ENCODE results near the gene ANKRD9.
A peak's percentile ranks its signal among the peaks of the same experiment; 100 is the strongest.

Gene ANKRD9

DNA sequence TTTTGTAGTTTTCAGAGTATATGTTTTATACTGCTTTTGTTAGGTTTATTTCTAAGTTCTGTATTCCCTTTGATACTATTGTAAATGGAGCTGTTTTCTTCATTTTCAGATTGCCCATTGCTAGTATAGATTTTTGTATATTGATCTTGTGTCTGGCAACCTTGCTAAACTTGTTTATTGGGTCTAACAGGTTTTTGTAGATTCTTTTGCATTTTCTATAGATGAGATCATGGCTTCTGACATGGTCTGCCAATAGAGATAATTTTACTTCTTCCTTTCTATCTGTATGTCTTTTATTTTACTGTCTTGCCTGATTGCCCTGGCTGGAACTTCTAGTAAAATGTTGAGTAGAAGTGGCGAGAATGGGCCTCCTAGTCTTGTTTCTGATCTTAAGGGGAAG is 40.3 kb downstream of the ANKRD9 start:
- H3K4me3 ChIP-seq (ENCODE audit: low read length): no peak overlapping the region
- H3K4me2 ChIP-seq (ENCODE audit: low read length): no peak overlapping the region
- no peaks in the 10 kb centered on the region for H3K79me1 ChIP-seq (ENCODE audit: low read length)
- H2BK15ac ChIP-seq (replicated peaks; ENCODE audit: low read depth): no peak overlapping the region
- no peak overlapping the region for H3K4ac ChIP-seq (ENCODE audit: low read depth, low read length)
- H3K27ac ChIP-seq (ENCODE audit: low read depth, low read length): no peak overlapping the region
- H3K9ac ChIP-seq (ENCODE audit: low read length): no peak overlapping the region
- H2BK120ac ChIP-seq (ENCODE audit: low read depth, low read length): no peak overlapping the region
- H2BK5ac ChIP-seq (ENCODE audit: low read length): no peak overlapping the region
- H3K27me3 ChIP-seq (ENCODE audit: insufficient read depth, low read length, poor library complexity): no peaks in the 10 kb centered on the region
- no peaks in the 10 kb centered on the region for H3K79me2 ChIP-seq (ENCODE audit: control insufficient read depth, insufficient read depth, low read length)
- no CpG with 5 or more reads among the region's 1 CpG for WGBS (ENCODE audit: extremely low coverage, insufficient coverage, low lambda C conversion rate)
- no peaks in the 10 kb centered on the region for H3K36me3 ChIP-seq (ENCODE audit: control insufficient read depth, insufficient read depth, low read length)
- H3K56ac ChIP-seq (ENCODE audit: low read length): no peak overlapping the region
- H2AK5ac ChIP-seq (ENCODE audit: low read length): no peak overlapping the region
- H4K5ac ChIP-seq (ENCODE audit: low read length): no peak overlapping the region
- no peak overlapping the region for H4K8ac ChIP-seq (ENCODE audit: low read depth, low read length)
- no peaks in the 10 kb centered on the region for H3K4me1 ChIP-seq (ENCODE audit: control insufficient read depth, low read depth, low read length)
- no peak overlapping the region for H3K23ac ChIP-seq (ENCODE audit: low read length)
- H3K18ac ChIP-seq (ENCODE audit: low read length): no peak overlapping the region
- DNase-seq: peak; percentile 23

DNA sequence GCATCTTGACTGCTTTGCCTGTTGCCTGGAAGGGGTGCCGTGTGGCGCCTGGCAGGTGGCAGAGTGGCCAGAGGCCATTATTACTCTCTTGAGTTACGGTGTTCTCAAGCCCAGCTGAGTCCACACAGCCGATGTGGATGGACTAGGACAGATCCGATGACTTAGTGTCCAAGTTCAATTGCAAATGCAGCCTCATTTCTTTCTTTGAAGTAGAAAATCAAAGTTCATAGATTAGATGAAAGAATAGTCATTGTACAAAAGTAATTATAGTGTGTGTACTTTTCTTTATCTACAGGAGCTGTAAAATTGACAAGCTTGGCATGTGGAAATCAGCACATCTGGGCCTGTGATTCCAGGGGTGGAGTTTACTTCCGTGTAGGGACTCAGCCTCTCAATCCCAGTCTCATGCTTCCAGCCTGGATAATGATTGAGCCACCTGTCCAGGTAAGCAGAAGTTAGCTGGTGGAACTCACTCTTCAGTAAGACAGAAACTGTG is 44.7 kb downstream of the ANKRD9 start:
- Histone ChIP-seq H3K9ac (ENCODE audit: low read length) (no peak overlapping the region), H3K79me1 (ENCODE audit: low read length) (no peaks in the 10 kb centered on the region), H3K4me2 (ENCODE audit: low read length) (no peak overlapping the region), H3K56ac (ENCODE audit: low read length) (no peak overlapping the region), H4K8ac (ENCODE audit: low read depth, low read length) (no peak overlapping the region), H4K5ac (ENCODE audit: low read length) (no peak overlapping the region), H3K27me3 (ENCODE audit: insufficient read depth, low read length, poor library complexity) (no peaks in the 10 kb centered on the region), H2BK5ac (ENCODE audit: low read length) (no peak overlapping the region), H3K79me2 (ENCODE audit: control insufficient read depth, insufficient read depth, low read length) (no peaks in the 10 kb centered on the region), H2BK120ac (ENCODE audit: low read depth, low read length) (no peak overlapping the region), H3K27ac (ENCODE audit: low read depth, low read length) (no peak overlapping the region), H3K4me3 (ENCODE audit: low read length) (no peak overlapping the region), H3K23ac (ENCODE audit: low read length) (no peak overlapping the region), H3K18ac (ENCODE audit: low read length) (no peak overlapping the region), H2BK15ac (replicated peaks; ENCODE audit: low read depth) (no peak overlapping the region), H3K36me3 (ENCODE audit: control insufficient read depth, insufficient read depth, low read length) (no peaks in the 10 kb centered on the region), H2AK5ac (ENCODE audit: low read length) (no peak overlapping the region), H3K4ac (ENCODE audit: low read depth, low read length) (no peak overlapping the region), H3K4me1 (ENCODE audit: control insufficient read depth, low read depth, low read length) (no peaks in the 10 kb centered on the region)
- DNase-seq: no peak
- WGBS (ENCODE audit: extremely low coverage, insufficient coverage, low lambda C conversion rate): no CpG with 5 or more reads among the region's 6 CpGs

DNA sequence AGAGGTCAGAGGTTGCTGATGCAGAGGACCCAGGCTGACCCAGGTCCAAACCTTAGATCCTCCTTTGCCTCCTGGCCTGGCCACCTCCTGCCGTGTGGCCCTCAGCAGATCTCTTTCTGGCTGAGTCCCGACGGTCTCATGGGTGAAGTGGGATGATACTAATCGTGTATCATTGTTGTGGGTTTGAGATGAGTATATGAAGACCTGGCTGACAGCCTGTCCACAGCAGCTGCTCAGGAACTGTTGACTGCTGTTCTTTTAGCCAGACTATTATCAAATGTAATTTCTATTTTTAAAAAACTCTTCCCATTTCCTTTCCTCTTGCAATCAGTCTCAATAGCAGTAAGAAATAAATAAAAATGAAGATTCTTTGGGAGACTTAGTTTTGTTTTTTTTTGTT is 45.6 kb downstream of the ANKRD9 start:
- H3K4me1 ChIP-seq (ENCODE audit: control insufficient read depth, low read depth, low read length): no peaks in the 10 kb centered on the region
- WGBS (ENCODE audit: extremely low coverage, insufficient coverage, low lambda C conversion rate): no CpG with 5 or more reads among the region's 4 CpGs

DNA sequence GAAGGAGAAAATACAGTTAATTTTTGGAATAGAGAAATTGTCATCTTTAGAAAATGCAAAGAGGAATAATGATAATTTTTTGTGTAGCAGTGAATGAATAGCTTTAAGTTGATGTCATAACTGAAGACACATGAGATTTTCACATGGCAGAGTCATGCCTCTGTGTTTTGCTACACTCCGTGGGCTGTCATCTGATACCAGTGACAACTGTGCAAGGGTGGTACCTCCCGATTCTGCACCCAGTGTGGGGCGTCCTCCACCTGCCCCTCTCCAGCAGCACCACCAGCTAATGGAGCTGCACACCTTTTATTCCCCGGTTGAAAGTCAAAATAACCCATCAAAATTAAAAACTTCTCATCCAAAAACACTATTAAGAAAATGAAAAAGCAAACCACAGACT is 47.2 kb downstream of the ANKRD9 start:
- H3K27me3 ChIP-seq (ENCODE audit: insufficient read depth, low read length, poor library complexity): no peaks in the 10 kb centered on the region
- H2AK5ac ChIP-seq (ENCODE audit: low read length): no peak overlapping the region
- H3K9ac ChIP-seq (ENCODE audit: low read length): no peak overlapping the region
- WGBS (ENCODE audit: extremely low coverage, insufficient coverage, low lambda C conversion rate): no CpG with 5 or more reads among the region's 4 CpGs
- H4K8ac ChIP-seq (ENCODE audit: low read depth, low read length): no peak overlapping the region
- no peak overlapping the region for H3K56ac ChIP-seq (ENCODE audit: low read length)
- no peaks in the 10 kb centered on the region for H3K79me2 ChIP-seq (ENCODE audit: control insufficient read depth, insufficient read depth, low read length)
- H3K18ac ChIP-seq (ENCODE audit: low read length): no peak overlapping the region
- H2BK120ac ChIP-seq (ENCODE audit: low read depth, low read length): no peak overlapping the region
- no peak overlapping the region for H3K4ac ChIP-seq (ENCODE audit: low read depth, low read length)
- no peak overlapping the region for H4K5ac ChIP-seq (ENCODE audit: low read length)
- no peak overlapping the region for H3K23ac ChIP-seq (ENCODE audit: low read length)
- no peaks in the 10 kb centered on the region for H3K4me1 ChIP-seq (ENCODE audit: control insufficient read depth, low read depth, low read length)
- no peak overlapping the region for H3K27ac ChIP-seq (ENCODE audit: low read depth, low read length)
- no peak overlapping the region for H3K4me3 ChIP-seq (ENCODE audit: low read length)
- no peak overlapping the region for H3K4me2 ChIP-seq (ENCODE audit: low read length)
- H2BK5ac ChIP-seq (ENCODE audit: low read length): no peak overlapping the region
- no peak overlapping the region for H2BK15ac ChIP-seq (replicated peaks; ENCODE audit: low read depth)
- DNase-seq: no peak
- no peaks in the 10 kb centered on the region for H3K79me1 ChIP-seq (ENCODE audit: low read length)
- H3K36me3 ChIP-seq (ENCODE audit: control insufficient read depth, insufficient read depth, low read length): no peaks in the 10 kb centered on the region

More for the DNA sequence above, 45.6 kb downstream of the ANKRD9 start:
- Histone ChIP-seq H3K9ac (ENCODE audit: low read length) (no peak overlapping the region), H3K4me3 (ENCODE audit: low read length) (no peak overlapping the region), H3K23ac (ENCODE audit: low read length) (no peak overlapping the region), H2AK5ac (ENCODE audit: low read length) (no peak overlapping the region), H3K79me2 (ENCODE audit: control insufficient read depth, insufficient read depth, low read length) (no peaks in the 10 kb centered on the region), H3K4me2 (ENCODE audit: low read length) (no peak overlapping the region), H3K18ac (ENCODE audit: low read length) (no peak overlapping the region), H2BK5ac (ENCODE audit: low read length) (no peak overlapping the region), H3K36me3 (ENCODE audit: control insufficient read depth, insufficient read depth, low read length) (no peaks in the 10 kb centered on the region), H2BK120ac (ENCODE audit: low read depth, low read length) (no peak overlapping the region), H3K79me1 (ENCODE audit: low read length) (no peaks in the 10 kb centered on the region), H4K5ac (ENCODE audit: low read length) (no peak overlapping the region), H3K27me3 (ENCODE audit: insufficient read depth, low read length, poor library complexity) (no peaks in the 10 kb centered on the region), H3K4ac (ENCODE audit: low read depth, low read length) (no peak overlapping the region), H3K56ac (ENCODE audit: low read length) (no peak overlapping the region), H4K8ac (ENCODE audit: low read depth, low read length) (no peak overlapping the region), H2BK15ac (replicated peaks; ENCODE audit: low read depth) (no peak overlapping the region), H3K27ac (ENCODE audit: low read depth, low read length) (no peak overlapping the region)
- DNase-seq: no peak

DNA sequence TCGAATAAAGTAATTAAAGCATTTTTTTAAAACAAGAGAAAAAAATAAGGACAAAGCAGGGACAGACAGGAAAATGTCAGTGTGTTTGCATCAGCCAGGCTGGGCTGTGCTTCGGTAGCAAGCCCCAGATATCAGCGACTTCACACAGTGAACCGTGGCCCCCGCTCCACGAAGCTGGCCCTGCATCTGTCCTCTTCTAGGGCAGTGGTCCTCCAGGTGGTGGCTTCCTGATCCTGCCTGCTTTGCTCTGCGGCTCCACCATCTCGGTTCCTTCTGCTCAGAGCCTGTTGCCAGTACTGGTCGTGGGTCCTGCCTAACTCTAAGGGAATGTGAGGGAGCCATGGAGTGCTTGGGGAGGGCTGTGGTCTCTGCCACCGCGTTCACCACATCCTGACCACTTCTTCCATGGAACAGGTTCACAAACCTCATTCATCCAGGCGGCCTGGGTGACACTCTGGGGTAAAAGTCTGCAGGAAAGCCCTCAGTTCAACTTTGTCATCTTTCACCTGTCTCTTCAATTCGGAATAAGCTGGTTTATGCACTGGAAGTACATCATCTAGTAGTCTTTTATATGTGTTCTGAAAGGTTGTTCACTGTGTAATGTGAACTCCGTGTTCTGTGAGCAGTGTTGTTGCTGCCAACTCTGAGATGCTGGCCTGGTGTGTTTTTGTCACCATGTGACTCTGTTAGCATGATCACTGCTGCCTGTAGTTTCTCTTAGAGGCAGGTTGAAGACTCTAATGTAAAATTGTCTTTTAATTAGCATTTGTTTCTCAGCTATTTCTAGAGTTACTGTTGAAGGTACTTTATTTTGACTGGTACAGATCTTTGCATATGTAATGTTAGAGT is 47.9 kb downstream of the ANKRD9 start:
- Histone ChIP-seq H3K9ac (ENCODE audit: low read length) (no peak overlapping the region), H2BK5ac (ENCODE audit: low read length) (no peak overlapping the region), H3K4ac (ENCODE audit: low read depth, low read length) (no peak overlapping the region), H2BK15ac (replicated peaks; ENCODE audit: low read depth) (no peak overlapping the region), H3K18ac (ENCODE audit: low read length) (no peak overlapping the region), H3K4me1 (ENCODE audit: control insufficient read depth, low read depth, low read length) (no peaks in the 10 kb centered on the region), H3K79me2 (ENCODE audit: control insufficient read depth, insufficient read depth, low read length) (no peaks in the 10 kb centered on the region), H3K27ac (ENCODE audit: low read depth, low read length) (no peak overlapping the region), H3K36me3 (ENCODE audit: control insufficient read depth, insufficient read depth, low read length) (no peaks in the 10 kb centered on the region), H4K8ac (ENCODE audit: low read depth, low read length) (no peak overlapping the region), H3K79me1 (ENCODE audit: low read length) (no peaks in the 10 kb centered on the region), H3K4me2 (ENCODE audit: low read length) (no peak overlapping the region), H3K56ac (ENCODE audit: low read length) (no peak overlapping the region), H2BK120ac (ENCODE audit: low read depth, low read length) (no peak overlapping the region), H2AK5ac (ENCODE audit: low read length) (no peak overlapping the region), H3K27me3 (ENCODE audit: insufficient read depth, low read length, poor library complexity) (no peaks in the 10 kb centered on the region), H3K4me3 (ENCODE audit: low read length) (no peak overlapping the region), H4K5ac (ENCODE audit: low read length) (no peak overlapping the region), H3K23ac (ENCODE audit: low read length) (no peak overlapping the region)
- whole genome bisulfite sequencing (ENCODE audit: extremely low coverage, insufficient coverage, low lambda C conversion rate): no CpG with 5 or more reads among the region's 14 CpGs
- peak; percentile 24 for DNase-seq

DNA sequence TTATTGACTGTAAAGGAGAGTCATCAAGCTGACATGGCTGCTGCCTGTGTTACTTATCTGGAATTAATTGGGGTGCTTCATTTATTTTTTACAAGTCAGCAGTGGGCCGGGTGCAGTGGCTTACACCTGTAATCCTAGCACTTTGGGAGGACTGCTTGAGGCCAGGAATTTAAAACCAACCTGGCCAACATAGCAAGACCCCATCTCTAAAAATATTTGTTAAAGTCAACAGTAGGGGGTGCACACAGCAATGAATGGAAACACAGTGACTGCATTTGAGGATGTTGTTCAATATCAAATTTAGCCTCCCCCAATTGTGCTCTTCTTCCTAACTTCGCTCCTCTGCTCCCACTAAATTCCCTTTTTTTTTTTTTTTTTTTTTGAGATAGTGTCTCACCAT is 52.1 kb downstream of the ANKRD9 start:
- H2AK5ac ChIP-seq (ENCODE audit: low read length): no peak overlapping the region
- no peak overlapping the region for H2BK5ac ChIP-seq (ENCODE audit: low read length)
- H3K9ac ChIP-seq (ENCODE audit: low read length): no peak overlapping the region
- H3K4me3 ChIP-seq (ENCODE audit: low read length): no peak overlapping the region
- DNase-seq: no peak
- H3K23ac ChIP-seq (ENCODE audit: low read length): no peak overlapping the region
- no peaks in the 10 kb centered on the region for H3K36me3 ChIP-seq (ENCODE audit: control insufficient read depth, insufficient read depth, low read length)
- H4K8ac ChIP-seq (ENCODE audit: low read depth, low read length): no peak overlapping the region
- H3K27ac ChIP-seq (ENCODE audit: low read depth, low read length): no peak overlapping the region
- no peaks in the 10 kb centered on the region for H3K79me1 ChIP-seq (ENCODE audit: low read length)
- no CpG with 5 or more reads among the region's 2 CpGs for WGBS (ENCODE audit: extremely low coverage, insufficient coverage, low lambda C conversion rate)
- no peak overlapping the region for H4K5ac ChIP-seq (ENCODE audit: low read length)
- H3K56ac ChIP-seq (ENCODE audit: low read length): no peak overlapping the region
- no peak overlapping the region for H3K18ac ChIP-seq (ENCODE audit: low read length)
- no peak overlapping the region for H3K4me2 ChIP-seq (ENCODE audit: low read length)
- H2BK15ac ChIP-seq (replicated peaks; ENCODE audit: low read depth): no peak overlapping the region
- no peaks in the 10 kb centered on the region for H3K4me1 ChIP-seq (ENCODE audit: control insufficient read depth, low read depth, low read length)
- no peak overlapping the region for H2BK120ac ChIP-seq (ENCODE audit: low read depth, low read length)
- no peaks in the 10 kb centered on the region for H3K27me3 ChIP-seq (ENCODE audit: insufficient read depth, low read length, poor library complexity)
- H3K4ac ChIP-seq (ENCODE audit: low read depth, low read length): no peak overlapping the region
- H3K79me2 ChIP-seq (ENCODE audit: control insufficient read depth, insufficient read depth, low read length): no peaks in the 10 kb centered on the region

Data from mesendoderm (in vitro differentiated cells).